Stomach (tissue), 9 donors: ENCODE results near the gene ABR. TPM values are rescaled to one million over a fixed set of nuclear protein-coding genes. Genes with fewer than 3 reads are reported as not detected.

Experiments
- DNase-seq, 2 donors: peaks; one replicate each; pipeline versions ENCODE4 v3.0.0 to v3.0.0-alpha.2; 2013 to 2019
- H3K27ac ChIP-seq, 5 donors: fragments of 200-600 bp in 4 of 5; sonication (generic) in 4 of 5; one replicate each; pipeline ENCODE4 v1.5.1; 2013 to 2019; ENCODE audit warnings: mild to moderate bottlenecking in 1 of 5, moderate library complexity in 1 of 5
- H3K27me3 ChIP-seq, 3 donors: fragments of 200-600 bp; sonication (generic); one replicate each; pipeline ENCODE4 v1.5.1; 2017 to 2019; ENCODE audit warnings: mixed run types in 1 of 3
- H3K36me3 ChIP-seq, 4 donors: fragments of 200-600 bp; sonication (generic); 1 replicate in 3 of 4; 2 replicates in 1 of 4; pipeline ENCODE4 v1.5.1; 2016 to 2019
- H3K4me1 ChIP-seq, 4 donors: fragments of 200-600 bp; sonication (generic); one replicate each; pipeline ENCODE4 v1.5.1; 2016 to 2019
- H3K4me3 ChIP-seq, 4 donors: fragments of 200-600 bp; sonication (generic) in 3 of 4; one replicate each; pipeline ENCODE4 v1.5.1; 2016 to 2019; ENCODE audit warnings: mild to moderate bottlenecking in 1 of 4
- H3K9me3 ChIP-seq, 4 donors: fragments of 200-600 bp; sonication (generic); one replicate each; pipeline ENCODE4 v1.5.1; 2016 to 2019
- CTCF ChIP-seq, 7 experiments: fragments of 450-650 bp in 4 of 7; fragments of 200-600 bp in 3 of 7; sonication (generic) in 3 of 7; IDR thresholded peaks; one replicate each; pipeline ENCODE4 v1.5.1; 2016 to 2019; ENCODE audit warnings: antibody characterized with exemption in 7 of 7, control low read depth in 2 of 7, mild to moderate bottlenecking in 1 of 7
- EP300 ChIP-seq: sonication (generic); formaldehyde crosslinking; IDR thresholded peaks from one replicate; pipeline ENCODE4 v1.6.1; 2017; ENCODE audit warnings: antibody characterized with exemption
- POLR2A ChIP-seq, 4 donors: fragments of 450-650 bp; IDR thresholded peaks; one replicate each; pipeline ENCODE4 v1.6.1; 2016; ENCODE audit warnings: antibody characterized with exemption in 4 of 4, control low read depth in 2 of 4, mild to moderate bottlenecking in 1 of 4, moderate library complexity in 1 of 4
- POLR2AphosphoS5 ChIP-seq, 3 donors: sonication (generic); formaldehyde crosslinking; IDR thresholded peaks; one replicate each; pipeline ENCODE4 v1.6.1; 2016; ENCODE audit warnings: antibody characterized with exemption in 3 of 3
- WGBS, 5 donors: extraction: QIAGEN DNeasy Blood & Tissue Kit in 3 of 5; methylation state at CpG; one replicate each; pipeline versions ENCODE4 v1.1.5 to v1.1.7; 2013 to 2018; 5-methylcytosine and 5-hydroxymethylcytosine counted together
- intact Hi-C: fragments of 100-400 bp; cut with DNase I; formaldehyde crosslinking; loops from one replicate; pipeline ENCODE4 v1.15.1; 2023; ENCODE audit warnings: low total_unique reads
- polyA plus RNA-seq, 3 donors: library from polyadenylated mRNA; stranded (reverse); fragments of 200-250 nt; gene quantifications; one replicate each; pipeline ENCODE4 v1.2.3, GENCODE V29; 2013
- total RNA-seq, 5 donors: library from RNA; depleted of rRNA; stranded (reverse); fragments of >200 nt; gene quantifications; one replicate each; pipeline versions ENCODE4 v1.1.0 to v1.2.3, GENCODE V29; 2014 to 2016
- donor health status: healthy with polysubstance abuse.
- donor health status: Bipolar disorder and iron deficiency.
- donor health status: healthy.

Gene ABR
- total and polyA plus RNA-seq, 8 donors: 28.3 to 1,523 (median 73.4) TPM

GRCh38 chr17:1034652-1035210 lies 145.1 kb downstream of the ABR start:
- 86 to 90% (median 89%) methylated on average over 16 to 20 of the region's 20 CpGs for WGBS, 5 donors
- no peak for DNase-seq
- no peak overlapping the region for H3K27ac ChIP-seq
- no peaks in the 10 kb centered on the region for H3K9me3 ChIP-seq
- peaks cover 5 to 55% (median 49%) of the 10 kb centered on the region in 4 donors for H3K36me3 ChIP-seq
- intact Hi-C loops: no loop called here
- no peak overlapping the region for H3K4me3 ChIP-seq
- no peaks in the 10 kb centered on the region for H3K27me3 ChIP-seq
- TF ChIP-seq POLR2A (IDR thresholded peaks at IDR 0.05): no peak
- TF ChIP-seq POLR2AphosphoS5 (IDR thresholded peaks at IDR 0.05): no peak
- TF ChIP-seq CTCF (IDR thresholded peaks at IDR 0.05): no peak
- TF ChIP-seq EP300: no peak
- peaks cover 22 to 46% (median 37%) of the 10 kb centered on the region in 4 donors for H3K4me1 ChIP-seq

GRCh38 chr17:1033503-1033902 lies 146.3 kb downstream of the ABR start:
- H3K27ac ChIP-seq: no peak overlapping the region
- peaks cover 5 to 51% (median 42%) of the 10 kb centered on the region in 4 donors for H3K36me3 ChIP-seq
- WGBS, 5 donors: 77 to 89% (median 85%) methylated on average over 11 of the region's 11 CpGs
- DNase-seq: no peak
- intact Hi-C loops: no loop called here
- H3K27me3 ChIP-seq: no peaks in the 10 kb centered on the region
- no peak overlapping the region for H3K4me3 ChIP-seq
- H3K9me3 ChIP-seq: no peaks in the 10 kb centered on the region
- no peak for TF ChIP-seq POLR2AphosphoS5 (IDR thresholded peaks at IDR 0.05)
- TF ChIP-seq POLR2A (IDR thresholded peaks at IDR 0.05): no peak
- no peak for TF ChIP-seq EP300
- no peak for TF ChIP-seq CTCF (IDR thresholded peaks at IDR 0.05)
- peaks cover 24 to 49% (median 39%) of the 10 kb centered on the region in 4 donors for H3K4me1 ChIP-seq

GRCh38 chr17:1032391-1032790 lies 147.4 kb downstream of the ABR start:
- no peak for DNase-seq
- Histone ChIP-seq H3K4me3 (no peak overlapping the region), H3K9me3 (no peaks in the 10 kb centered on the region), H3K4me1 (peaks cover 24 to 51% (median 38%) of the 10 kb centered on the region in 4 donors), H3K36me3 (peaks cover 5 to 50% (median 35%) of the 10 kb centered on the region in 4 donors), H3K27ac (no peak overlapping the region), H3K27me3 (no peaks in the 10 kb centered on the region)
- 82 to 91% (median 86%) methylated on average over 22 to 27 of the region's 27 CpGs for WGBS, 5 donors
- intact Hi-C loops: no loop called here
- no peak for TF ChIP-seq EP300
- no peak for TF ChIP-seq POLR2A (IDR thresholded peaks at IDR 0.05)
- TF ChIP-seq CTCF (IDR thresholded peaks at IDR 0.05): no peak
- no peak for TF ChIP-seq POLR2AphosphoS5 (IDR thresholded peaks at IDR 0.05)

- WGBS, 5 donors: 15 to 60% (median 38%) methylated on average over 5 to 32 of the region's 35 CpGs
Measured at GRCh38 chr17:1031711-1032110, 148.1 kb downstream of the ABR start.

More at GRCh38 chr17:1031711-1032110, 148.1 kb downstream of the ABR start:
- DNase-seq: peak in 1 of 2 donors; percentile 89
- no peak for TF ChIP-seq CTCF (IDR thresholded peaks at IDR 0.05)
- no peak for TF ChIP-seq POLR2AphosphoS5 (IDR thresholded peaks at IDR 0.05)
- no peaks in the 10 kb centered on the region for H3K9me3 ChIP-seq
- no peaks in the 10 kb centered on the region for H3K27me3 ChIP-seq
- peak overlapping the region in 3 of 5 donors; percentile 62 to 73 (median 69) for H3K27ac ChIP-seq
- H3K4me1 ChIP-seq: peaks cover 24 to 51% (median 38%) of the 10 kb centered on the region in 4 donors
- H3K36me3 ChIP-seq: peaks cover 5 to 52% (median 37%) of the 10 kb centered on the region in 4 donors
- intact Hi-C loops: no loop called here
- peak overlapping the region; percentile 36 to 42 (median 40) for H3K4me3 ChIP-seq
